ENCODE data around the gene PSMA6.
"Not testable (repeated sequence)": the region's sequence is repeated elsewhere in the genome, so short reads cannot be mapped to it uniquely, and the experiment has no call there.

The PSMA6 gene

DNA sequence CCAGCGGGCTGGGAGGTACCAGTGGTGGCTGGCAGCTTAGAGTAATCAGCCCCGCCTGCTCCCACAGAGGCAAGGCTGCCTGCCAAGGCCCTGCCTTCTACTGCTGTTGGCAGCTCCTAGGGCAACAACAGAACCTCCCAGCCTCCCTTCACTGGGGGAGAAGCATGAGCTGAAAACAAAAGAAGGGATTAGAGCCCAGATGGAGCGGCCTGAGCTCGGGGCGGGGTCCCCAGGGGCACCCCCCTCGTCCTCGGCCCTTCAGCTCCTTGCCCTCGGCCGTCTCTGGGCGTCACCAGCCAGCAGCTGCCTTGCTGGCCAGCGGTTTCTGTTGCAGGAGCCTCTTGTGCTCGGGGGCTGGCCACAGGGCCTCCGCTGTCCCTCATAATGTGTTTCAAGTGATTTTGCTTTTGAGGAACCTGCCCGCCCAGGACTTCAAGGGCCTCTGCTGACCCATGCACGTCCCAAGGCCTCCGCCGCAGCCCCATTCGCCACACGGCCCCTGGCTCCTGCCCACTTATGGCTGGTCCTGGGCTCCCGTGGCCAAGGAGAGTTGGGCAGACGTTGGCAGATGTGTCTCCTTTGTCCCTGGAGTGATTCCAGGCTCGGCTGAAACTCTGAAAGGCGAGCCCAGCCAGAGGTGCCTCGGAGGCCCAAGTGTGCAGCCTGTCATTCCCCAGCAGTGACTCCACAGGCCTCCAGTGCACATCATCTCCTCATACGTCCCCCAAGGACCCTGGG, 49.7 kb downstream of the PSMA6 start:
- FAIRE-seq (no peak), DNase-seq (ENCODE audit: insufficient read length, low spot score) (no peak)
- TF ChIP-seq POU2F2 (IDR thresholded peaks at IDR 0.05; ENCODE audit: low read depth, low read length): no peak
- no peak for TF ChIP-seq SPI1 (IDR thresholded peaks at IDR 0.05; ENCODE audit: low read depth, low read length)
- no peak for TF ChIP-seq POLR2AphosphoS5 (IDR thresholded peaks at IDR 0.05; ENCODE audit: low read depth, low read length)
- no peak for TF ChIP-seq PAX5 (IDR thresholded peaks at IDR 0.05; ENCODE audit: insufficient read depth, low read length, severe bottlenecking)
- no peak for TF ChIP-seq TAF1 (IDR thresholded peaks at IDR 0.05; ENCODE audit: low read depth, low read length)

DNA sequence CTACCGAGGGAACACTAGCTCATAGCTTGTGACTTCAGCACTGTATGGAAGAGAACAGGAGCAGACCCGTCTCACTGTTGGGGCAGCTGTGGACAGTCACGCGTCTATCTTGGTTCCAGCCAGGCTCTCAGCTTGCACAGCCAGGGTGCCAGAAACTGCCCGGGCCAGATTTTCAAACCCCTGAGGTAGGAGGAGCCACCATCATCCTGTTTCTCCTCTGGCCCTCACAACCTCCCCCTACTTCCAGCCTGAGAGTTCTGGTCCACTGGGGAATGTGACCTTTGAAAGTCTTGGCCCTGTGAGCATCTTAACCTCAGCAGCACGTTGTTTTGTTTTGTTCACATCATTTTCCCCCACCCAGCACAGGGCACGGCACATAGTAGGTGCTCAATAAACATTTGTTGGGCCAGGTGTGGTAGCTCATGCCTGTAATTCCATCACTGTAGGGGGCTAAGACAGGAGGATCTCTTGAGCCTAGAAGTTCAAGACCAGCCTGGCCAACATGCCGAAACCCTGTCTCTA, 50.4 kb downstream of the PSMA6 start:
- DNase-seq (ENCODE audit: insufficient read length, low spot score) (no peak), FAIRE-seq (no peak)
- TF ChIP-seq PAX5 (IDR thresholded peaks at IDR 0.05; ENCODE audit: insufficient read depth, low read length, severe bottlenecking) (no peak), POU2F2 (IDR thresholded peaks at IDR 0.05; ENCODE audit: low read depth, low read length) (no peak), POLR2AphosphoS5 (IDR thresholded peaks at IDR 0.05; ENCODE audit: low read depth, low read length) (no peak), TAF1 (IDR thresholded peaks at IDR 0.05; ENCODE audit: low read depth, low read length) (no peak), POLR2A (IDR thresholded peaks at IDR 0.05; ENCODE audit: low read depth, low read length) (no peak), SPI1 (IDR thresholded peaks at IDR 0.05; ENCODE audit: low read depth, low read length) (no peak)

DNA sequence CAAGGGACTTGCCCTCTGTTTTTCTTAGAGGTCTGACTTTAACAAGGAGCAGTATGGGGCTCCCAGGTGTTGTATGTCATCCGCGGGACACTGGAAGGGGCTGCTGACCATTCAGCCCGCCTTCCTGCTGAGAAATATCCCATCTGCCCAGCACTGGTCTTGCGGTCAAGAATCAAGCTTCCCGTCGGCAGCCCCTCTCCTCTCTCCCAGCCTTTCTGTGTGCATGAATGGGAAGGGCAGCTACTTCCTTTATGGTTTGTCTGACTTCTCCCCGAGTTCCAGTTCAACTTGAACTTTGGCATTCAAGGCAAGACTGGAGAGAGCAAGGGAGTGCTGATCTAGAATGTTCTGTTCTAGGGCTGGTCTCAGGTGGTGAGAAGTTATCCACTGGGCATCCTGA, 51.5 kb downstream of the PSMA6 start:
- DNase-seq (ENCODE audit: insufficient read length, low spot score): no peak
- TF ChIP-seq TAF1 (IDR thresholded peaks at IDR 0.05; ENCODE audit: low read depth, low read length) (no peak), POLR2AphosphoS5 (IDR thresholded peaks at IDR 0.05; ENCODE audit: low read depth, low read length) (no peak), POU2F2 (IDR thresholded peaks at IDR 0.05; ENCODE audit: low read depth, low read length) (no peak), PAX5 (IDR thresholded peaks at IDR 0.05; ENCODE audit: insufficient read depth, low read length, severe bottlenecking) (no peak), POLR2A (IDR thresholded peaks at IDR 0.05; ENCODE audit: low read depth, low read length) (no peak), SPI1 (IDR thresholded peaks at IDR 0.05; ENCODE audit: low read depth, low read length) (no peak)
- FAIRE-seq: no peak

DNA sequence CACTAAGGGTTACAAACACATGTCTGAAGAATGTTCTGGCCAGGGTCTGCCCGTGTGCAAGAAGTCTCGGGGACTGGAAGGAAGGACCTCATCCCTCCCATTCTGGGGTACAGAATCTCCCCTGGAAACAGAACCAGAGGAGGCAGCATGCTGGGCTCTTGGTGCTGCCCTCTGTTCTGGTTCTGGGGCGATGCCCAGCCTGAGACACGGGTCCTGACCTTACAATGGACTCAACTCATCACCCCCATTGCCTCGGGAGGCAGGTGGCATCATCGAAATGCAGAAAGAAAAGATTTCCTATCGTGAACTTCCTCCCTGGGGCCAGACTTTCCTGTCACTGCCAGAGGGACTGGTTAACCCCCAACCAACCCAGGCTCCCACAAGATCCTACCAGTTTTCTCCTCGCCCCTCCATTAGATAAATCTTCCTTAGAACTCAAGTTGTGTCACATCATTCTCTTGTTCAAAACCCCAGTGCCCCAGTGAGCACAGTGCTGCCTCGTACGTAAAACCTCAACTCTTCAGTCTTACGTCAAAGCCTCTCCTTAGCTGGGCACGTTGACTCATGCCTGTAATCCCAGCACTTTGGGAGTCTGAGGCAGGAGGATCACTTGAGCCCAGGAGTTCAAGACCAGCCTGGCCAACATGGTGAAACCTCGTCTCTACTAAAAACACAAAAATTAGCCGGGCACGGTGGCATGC, 52.1 kb downstream of the PSMA6 start:
- TF ChIP-seq POU2F2 (IDR thresholded peaks at IDR 0.05; ENCODE audit: low read depth, low read length): no peak
- TF ChIP-seq SPI1 (IDR thresholded peaks at IDR 0.05; ENCODE audit: low read depth, low read length): no peak
- no peak for TF ChIP-seq PAX5 (IDR thresholded peaks at IDR 0.05; ENCODE audit: insufficient read depth, low read length, severe bottlenecking)
- no peak for TF ChIP-seq POLR2AphosphoS5 (IDR thresholded peaks at IDR 0.05; ENCODE audit: low read depth, low read length)
- no peak for TF ChIP-seq TAF1 (IDR thresholded peaks at IDR 0.05; ENCODE audit: low read depth, low read length)
- TF ChIP-seq POLR2A (IDR thresholded peaks at IDR 0.05; ENCODE audit: low read depth, low read length): no peak
- no peak for DNase-seq (ENCODE audit: insufficient read length, low spot score)
- FAIRE-seq: no peak

- no peak for DNase-seq (ENCODE audit: insufficient read length, low spot score)
- FAIRE-seq: no peak
- TF ChIP-seq SPI1 (IDR thresholded peaks at IDR 0.05; ENCODE audit: low read depth, low read length) (no peak), TAF1 (IDR thresholded peaks at IDR 0.05; ENCODE audit: low read depth, low read length) (no peak), POU2F2 (IDR thresholded peaks at IDR 0.05; ENCODE audit: low read depth, low read length) (no peak), POLR2A (IDR thresholded peaks at IDR 0.05; ENCODE audit: low read depth, low read length) (no peak)
These were observed 54.6 kb downstream of the PSMA6 start for GRCh38 chr14:35346738-35347322.

DNA sequence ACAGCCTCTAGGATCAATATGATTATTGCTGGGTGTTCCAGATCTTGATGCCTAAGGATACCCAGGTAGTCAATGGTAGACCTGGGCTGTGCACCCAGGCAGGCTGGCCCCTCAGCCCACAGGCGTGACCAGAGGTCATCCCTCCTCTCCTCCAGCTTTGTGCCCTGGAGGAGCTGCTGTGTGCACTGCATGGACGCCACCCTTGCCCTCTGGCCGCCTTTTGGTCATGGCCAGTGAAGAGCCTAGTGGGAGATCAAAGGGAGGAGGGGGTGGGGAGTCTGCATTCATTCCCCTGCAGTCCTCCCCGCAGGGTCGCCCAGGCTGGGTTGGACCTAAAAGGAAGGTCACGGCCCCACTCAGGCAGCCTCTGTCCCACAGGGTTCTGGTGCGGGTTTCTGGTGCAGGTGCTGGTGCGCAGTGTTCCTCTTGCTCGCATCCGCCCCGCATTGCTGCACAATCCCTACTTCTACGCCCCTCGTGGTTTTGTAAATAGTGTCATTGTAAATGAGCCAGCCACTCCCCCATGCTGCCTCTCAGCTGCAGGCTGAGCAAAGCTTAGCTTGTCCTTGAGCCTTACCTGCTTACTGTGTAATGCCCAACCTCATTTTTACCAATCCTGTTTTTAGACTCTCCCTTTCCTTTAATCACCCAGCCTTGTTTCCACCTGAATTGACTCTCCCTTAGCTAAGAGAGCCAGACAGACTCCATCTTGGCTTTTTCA, 55.3 kb downstream of the PSMA6 start:
- TF ChIP-seq POLR2AphosphoS5 (IDR thresholded peaks at IDR 0.05; ENCODE audit: low read depth, low read length) (no peak), PAX5 (IDR thresholded peaks at IDR 0.05; ENCODE audit: insufficient read depth, low read length, severe bottlenecking) (no peak), SPI1 (IDR thresholded peaks at IDR 0.05; ENCODE audit: low read depth, low read length) (no peak), TAF1 (IDR thresholded peaks at IDR 0.05; ENCODE audit: low read depth, low read length) (no peak), POLR2A (IDR thresholded peaks at IDR 0.05; ENCODE audit: low read depth, low read length) (no peak), POU2F2 (IDR thresholded peaks at IDR 0.05; ENCODE audit: low read depth, low read length) (no peak)
- peak; percentile 31 for FAIRE-seq

GRCh38 chr14:35348044-35348380, 55.8 kb downstream of the PSMA6 start:
- FAIRE-seq; DNase-seq (ENCODE audit: insufficient read length, low spot score): not testable (repeated sequence)

More for the DNA sequence above, 55.3 kb downstream of the PSMA6 start:
- DNase-seq (ENCODE audit: insufficient read length, low spot score): no peak

- FAIRE-seq (no peak), DNase-seq (ENCODE audit: insufficient read length, low spot score) (no peak)
- TF ChIP-seq POLR2AphosphoS5 (IDR thresholded peaks at IDR 0.05; ENCODE audit: low read depth, low read length): no peak
- TF ChIP-seq SPI1 (IDR thresholded peaks at IDR 0.05; ENCODE audit: low read depth, low read length): no peak
- TF ChIP-seq PAX5 (IDR thresholded peaks at IDR 0.05; ENCODE audit: insufficient read depth, low read length, severe bottlenecking): no peak
- no peak for TF ChIP-seq POU2F2 (IDR thresholded peaks at IDR 0.05; ENCODE audit: low read depth, low read length)
- no peak for TF ChIP-seq TAF1 (IDR thresholded peaks at IDR 0.05; ENCODE audit: low read depth, low read length)
- no peak for TF ChIP-seq POLR2A (IDR thresholded peaks at IDR 0.05; ENCODE audit: low read depth, low read length)
These were observed 57.5 kb downstream of the PSMA6 start for GRCh38 chr14:35349496-35350365.
